Esophagus muscularis mucosa (tissue), 4 donors: ENCODE results near the gene AGXT2.

Source experiments
- CTCF ChIP-seq, 3 experiments: fragments of 200-600 bp in 2 of 3; fragments of 450-650 bp in 1 of 3; sonication (generic) in 2 of 3; IDR thresholded peaks; one replicate each; pipeline ENCODE4 v1.5.1; 2017 to 2019; ENCODE audit warnings: antibody characterized with exemption in 3 of 3, mild to moderate bottlenecking in 2 of 3, moderate library complexity in 1 of 3
- EP300 ChIP-seq: sonication (generic); formaldehyde crosslinking; IDR thresholded peaks from one replicate; pipeline ENCODE4 v1.6.1; 2017; ENCODE audit warnings: antibody characterized with exemption
- POLR2A ChIP-seq: fragments of 450-650 bp; IDR thresholded peaks from one replicate; pipeline ENCODE4 v1.6.1; 2017; ENCODE audit warnings: antibody characterized with exemption, moderate library complexity, mild to moderate bottlenecking, low read depth
- POLR2AphosphoS5 ChIP-seq, 2 donors: sonication (generic); formaldehyde crosslinking; IDR thresholded peaks; one replicate each; pipeline ENCODE4 v1.6.1; 2017; ENCODE audit warnings: antibody characterized with exemption in 2 of 2

DNA sequence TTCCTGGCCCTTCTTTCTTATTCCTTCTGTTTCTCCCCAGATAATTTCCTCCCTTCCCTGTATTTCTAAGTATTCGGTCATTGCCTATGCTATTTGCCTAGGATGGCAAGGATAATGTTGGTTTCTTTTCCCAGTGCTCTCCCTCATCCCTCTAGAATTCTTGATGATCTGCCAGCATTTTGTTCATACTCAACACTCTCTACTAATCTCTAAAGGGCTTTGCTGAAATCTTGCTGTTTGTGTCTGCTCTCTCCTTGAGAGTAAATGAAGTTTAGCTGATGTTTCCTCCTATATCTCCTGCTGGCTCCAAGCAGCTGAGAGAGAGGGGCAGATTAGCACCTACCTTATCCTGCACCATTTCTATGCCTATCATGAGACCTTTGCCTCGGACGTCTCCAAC, 38.1 kb downstream of the AGXT2 start:
- TF ChIP-seq EP300 (no peak), POLR2AphosphoS5 (IDR thresholded peaks at IDR 0.05) (no peak), CTCF (IDR thresholded peaks at IDR 0.05) (no peak), POLR2A (no peak)
